ENCODE data around the gene WDFY4. TPM values are rescaled to one million over a fixed set of nuclear protein-coding genes. Genes with fewer than 3 reads are reported as not detected.

The WDFY4 gene
- total RNA-seq, 2 experiments from 2014 or later: 0.11 TPM; not detected in 1

GRCh38 chr10:48926764-48927540 lies 242.3 kb downstream of the WDFY4 start:
- ChIA-PET POLR2A (no interaction called here), CTCF (no interaction called here)

- CTCF ChIA-PET: no interaction called here
- POLR2A ChIA-PET: no interaction called here
Observed at GRCh38 chr10:48929413-48929990, 244.8 kb downstream of the WDFY4 start.

GRCh38 chr10:48931188-48931587 lies 246.5 kb downstream of the WDFY4 start:
- CTCF ChIA-PET: no interaction called here
- POLR2A ChIA-PET: no interaction called here

- ChIA-PET CTCF (no interaction called here), POLR2A (no interaction called here)
Observed at GRCh38 chr10:48932831-48933664, 248.4 kb downstream of the WDFY4 start.

- POLR2A ChIA-PET: no interaction called here
Observed at GRCh38 chr10:48934672-48935501, 250.2 kb downstream of the WDFY4 start.

GRCh38 chr10:48935577-48935976 lies 250.9 kb downstream of the WDFY4 start:
- CTCF ChIA-PET: no interaction called here
- POLR2A ChIA-PET: no interaction called here

More at GRCh38 chr10:48934672-48935501, 250.2 kb downstream of the WDFY4 start:
- CTCF ChIA-PET: no interaction called here

GRCh38 chr10:48937796-48938195 lies 253.1 kb downstream of the WDFY4 start:
- ChIA-PET CTCF (no interaction called here), POLR2A (no interaction called here)

GRCh38 chr10:48938281-48938680 lies 253.6 kb downstream of the WDFY4 start:
- POLR2A ChIA-PET: no interaction called here
- CTCF ChIA-PET: no interaction called here

GRCh38 chr10:48938990-48939536 lies 254.4 kb downstream of the WDFY4 start:
- POLR2A ChIA-PET: no interaction called here
- CTCF ChIA-PET: no interaction called here

GRCh38 chr10:48939790-48940325 lies 255.2 kb downstream of the WDFY4 start, which contains the start of gene LRRC18:
TSS of gene LRRC18 (minus strand) at chr10:48939840. CDS start at chr10:48914155, 25,685 bp downstream.
- POLR2A ChIA-PET: no interaction called here
- CTCF ChIA-PET: no interaction called here

- POLR2A ChIA-PET: no interaction called here
- CTCF ChIA-PET: no interaction called here
Observed at GRCh38 chr10:48940372-48940771, 255.7 kb downstream of the WDFY4 start.

- POLR2A ChIA-PET: no interaction called here
Observed at GRCh38 chr10:48940958-48941357, 256.3 kb downstream of the WDFY4 start.

GRCh38 chr10:48941427-48942075 lies 256.9 kb downstream of the WDFY4 start:
- CTCF ChIA-PET: no interaction called here
- POLR2A ChIA-PET: no interaction called here

More at GRCh38 chr10:48940958-48941357, 256.3 kb downstream of the WDFY4 start:
- CTCF ChIA-PET: no interaction called here

GRCh38 chr10:48943096-48943495 lies 258.4 kb downstream of the WDFY4 start:
- CTCF ChIA-PET: no interaction called here
- POLR2A ChIA-PET: no interaction called here

- POLR2A ChIA-PET: no interaction called here
- CTCF ChIA-PET: no interaction called here
Observed at GRCh38 chr10:48944171-48944570, 259.5 kb downstream of the WDFY4 start.

GRCh38 chr10:48945441-48946130 lies 260.9 kb downstream of the WDFY4 start:
- ChIA-PET CTCF (no interaction called here), POLR2A (no interaction called here)

- ChIA-PET POLR2A (no interaction called here), CTCF (no interaction called here)
Observed at GRCh38 chr10:48946332-48946731, 261.7 kb downstream of the WDFY4 start.

- ChIA-PET CTCF (no interaction called here), POLR2A (no interaction called here)
Observed at GRCh38 chr10:48946891-48947500, 262.3 kb downstream of the WDFY4 start.
